ENCODE results near the gene PBRM1.

GRCh38 chr3:52695798-52696671 is 10.3 kb upstream of the PBRM1 start:
- TF ChIP-seq POLR2A (IDR thresholded peaks at IDR 0.05) (no peak), POLR2AphosphoS5 (IDR thresholded peaks at IDR 0.05) (no peak)
- TF ChIP-seq, protein P1, sequence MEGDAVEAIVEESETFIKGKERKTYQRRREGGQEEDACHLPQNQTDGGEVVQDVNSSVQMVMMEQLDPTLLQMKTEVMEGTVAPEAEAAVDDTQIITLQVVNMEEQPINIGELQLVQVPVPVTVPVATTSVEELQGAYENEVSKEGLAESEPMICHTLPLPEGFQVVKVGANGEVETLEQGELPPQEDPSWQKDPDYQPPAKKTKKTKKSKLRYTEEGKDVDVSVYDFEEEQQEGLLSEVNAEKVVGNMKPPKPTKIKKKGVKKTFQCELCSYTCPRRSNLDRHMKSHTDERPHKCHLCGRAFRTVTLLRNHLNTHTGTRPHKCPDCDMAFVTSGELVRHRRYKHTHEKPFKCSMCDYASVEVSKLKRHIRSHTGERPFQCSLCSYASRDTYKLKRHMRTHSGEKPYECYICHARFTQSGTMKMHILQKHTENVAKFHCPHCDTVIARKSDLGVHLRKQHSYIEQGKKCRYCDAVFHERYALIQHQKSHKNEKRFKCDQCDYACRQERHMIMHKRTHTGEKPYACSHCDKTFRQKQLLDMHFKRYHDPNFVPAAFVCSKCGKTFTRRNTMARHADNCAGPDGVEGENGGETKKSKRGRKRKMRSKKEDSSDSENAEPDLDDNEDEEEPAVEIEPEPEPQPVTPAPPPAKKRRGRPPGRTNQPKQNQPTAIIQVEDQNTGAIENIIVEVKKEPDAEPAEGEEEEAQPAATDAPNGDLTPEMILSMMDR (IDR thresholded peaks at IDR 0.05), result no peak

All from suprapubic skin (tissue), 4 donors.